Fibroblast of pulmonary artery (primary cell): Measurements from ENCODE around the gene GABRG3.

Experiments used
- DNase-seq: peaks from one replicate; pipeline ENCODE4 v3.0.0-alpha.2; 2010; ENCODE audit warnings: low read depth
- H3K4me3 ChIP-seq: replicated peaks from 2 replicates; pipeline ENCODE4 v1.5.1; 2011; ENCODE audit warnings: low read depth, mild to moderate bottlenecking, control low read depth, low read length, moderate library complexity
- TF ChIP-seq, protein P1 (sequence below): IDR thresholded peaks from 2 replicates; pipeline ENCODE4 v1.5.1; 2011; ENCODE audit warnings: mild to moderate bottlenecking, control low read depth, low read length, inconsistent platforms; ENCODE audit errors: missing control alignments

The GABRG3 gene

DNA sequence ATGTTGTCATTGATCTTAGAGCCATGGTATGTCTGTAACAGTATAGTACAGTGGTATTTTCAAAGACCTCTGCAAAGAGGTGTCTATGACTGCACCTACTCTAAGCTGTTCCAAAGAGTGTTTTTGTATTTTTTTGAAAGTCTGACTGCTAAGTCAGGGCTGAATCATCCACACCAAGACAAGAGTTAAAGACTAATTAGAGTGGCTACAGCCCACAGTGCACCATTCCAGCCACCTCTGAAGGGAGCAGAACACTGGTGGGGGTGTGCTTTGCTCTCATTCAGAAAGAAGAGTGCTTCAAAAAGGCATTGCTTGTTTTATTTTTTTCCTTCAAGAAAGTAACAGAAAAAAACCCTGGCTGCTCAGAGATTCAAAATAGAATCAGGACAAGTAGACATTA is 301.4 kb downstream of the GABRG3 start:
- TF ChIP-seq, protein P1, sequence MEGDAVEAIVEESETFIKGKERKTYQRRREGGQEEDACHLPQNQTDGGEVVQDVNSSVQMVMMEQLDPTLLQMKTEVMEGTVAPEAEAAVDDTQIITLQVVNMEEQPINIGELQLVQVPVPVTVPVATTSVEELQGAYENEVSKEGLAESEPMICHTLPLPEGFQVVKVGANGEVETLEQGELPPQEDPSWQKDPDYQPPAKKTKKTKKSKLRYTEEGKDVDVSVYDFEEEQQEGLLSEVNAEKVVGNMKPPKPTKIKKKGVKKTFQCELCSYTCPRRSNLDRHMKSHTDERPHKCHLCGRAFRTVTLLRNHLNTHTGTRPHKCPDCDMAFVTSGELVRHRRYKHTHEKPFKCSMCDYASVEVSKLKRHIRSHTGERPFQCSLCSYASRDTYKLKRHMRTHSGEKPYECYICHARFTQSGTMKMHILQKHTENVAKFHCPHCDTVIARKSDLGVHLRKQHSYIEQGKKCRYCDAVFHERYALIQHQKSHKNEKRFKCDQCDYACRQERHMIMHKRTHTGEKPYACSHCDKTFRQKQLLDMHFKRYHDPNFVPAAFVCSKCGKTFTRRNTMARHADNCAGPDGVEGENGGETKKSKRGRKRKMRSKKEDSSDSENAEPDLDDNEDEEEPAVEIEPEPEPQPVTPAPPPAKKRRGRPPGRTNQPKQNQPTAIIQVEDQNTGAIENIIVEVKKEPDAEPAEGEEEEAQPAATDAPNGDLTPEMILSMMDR, result no peak
- no peak for DNase-seq

DNA sequence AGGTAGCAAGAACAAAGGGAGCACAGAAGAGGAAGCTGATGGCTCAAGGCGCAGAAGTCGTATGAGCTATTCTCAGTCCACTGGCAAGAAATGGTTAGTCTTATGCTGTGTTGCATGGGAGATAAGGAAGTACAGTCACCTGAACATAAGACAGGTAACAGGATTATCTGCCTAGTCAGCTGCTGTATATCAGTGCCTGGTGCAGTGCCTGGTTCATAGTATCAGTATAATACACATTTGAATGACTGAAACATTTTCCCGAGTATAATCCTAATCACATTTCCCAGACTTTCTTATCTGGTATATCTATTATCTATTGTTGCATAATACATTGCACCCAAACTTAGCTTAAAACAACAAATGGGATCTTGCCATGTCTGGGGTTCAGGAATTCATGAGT is 302.5 kb downstream of the GABRG3 start:
- DNase-seq, result no peak
- TF ChIP-seq, protein P1, result no peak
- H3K4me3 ChIP-seq, result no peak overlapping the region

More for the DNA sequence above, 301.4 kb downstream of the GABRG3 start:
- no peak overlapping the region for H3K4me3 ChIP-seq

DNA sequence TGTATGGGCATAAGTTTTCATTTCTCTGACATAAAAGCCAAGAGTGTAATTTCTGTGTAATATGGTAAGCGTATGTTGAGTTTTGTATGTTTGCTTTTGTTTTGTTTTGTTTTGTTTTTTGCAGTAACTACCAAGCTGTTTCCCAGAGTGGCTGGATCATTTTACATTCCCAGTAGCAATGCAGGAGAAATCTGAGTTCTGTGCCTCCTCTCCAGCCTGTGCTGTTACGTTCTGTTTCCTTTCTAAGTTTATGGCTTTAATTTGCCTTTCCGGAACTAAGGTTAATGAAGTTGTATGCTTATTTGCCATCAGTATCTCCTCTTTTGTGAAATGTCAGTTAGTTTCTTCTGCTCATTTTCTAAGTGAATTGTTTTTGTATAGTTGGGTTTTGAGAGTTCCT is 307.8 kb downstream of the GABRG3 start:
- H3K4me3 ChIP-seq, result no peak overlapping the region
- TF ChIP-seq, protein P1, result no peak
- no peak for DNase-seq

DNA sequence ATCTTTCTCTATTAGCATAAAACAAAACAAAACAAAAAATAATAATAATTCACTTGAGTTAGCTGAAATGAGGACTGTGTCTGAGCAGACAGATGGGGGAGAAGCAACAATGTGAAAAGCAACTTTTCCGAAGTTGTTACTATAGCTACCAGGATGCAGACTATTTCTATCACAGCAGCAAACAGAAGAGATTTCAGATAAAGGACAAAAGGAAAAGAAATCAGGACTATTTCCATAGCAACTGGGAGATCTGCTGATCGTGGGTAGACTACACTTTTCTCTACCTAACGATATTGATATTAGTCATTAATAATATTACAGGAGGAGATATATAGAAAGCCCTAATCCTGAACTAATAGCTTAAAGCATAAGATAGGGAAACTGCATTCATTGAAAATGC is 321.7 kb downstream of the GABRG3 start:
- no peak overlapping the region for H3K4me3 ChIP-seq
- DNase-seq, result no peak
- TF ChIP-seq, protein P1, result no peak

DNA sequence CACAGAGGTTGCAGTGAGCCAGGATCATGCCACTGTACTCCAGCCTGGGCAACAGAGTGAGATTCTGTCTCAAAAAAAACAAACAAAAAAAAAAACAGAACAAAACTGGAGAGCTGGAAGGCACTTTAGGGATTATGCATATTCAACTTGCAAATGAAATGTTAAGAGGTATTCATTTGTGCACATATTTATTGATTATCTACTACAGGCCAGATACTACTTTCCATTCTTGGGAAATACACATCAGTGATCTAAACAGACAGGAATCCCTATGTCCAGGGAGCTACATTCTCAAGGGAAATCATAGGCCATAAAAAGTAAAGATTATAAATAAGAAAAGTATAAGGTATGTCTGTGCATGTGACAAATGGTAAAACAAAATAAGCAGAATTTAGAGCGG is 322.6 kb downstream of the GABRG3 start:
- no peak overlapping the region for H3K4me3 ChIP-seq
- no peak for DNase-seq
- TF ChIP-seq, protein P1, result no peak

DNA sequence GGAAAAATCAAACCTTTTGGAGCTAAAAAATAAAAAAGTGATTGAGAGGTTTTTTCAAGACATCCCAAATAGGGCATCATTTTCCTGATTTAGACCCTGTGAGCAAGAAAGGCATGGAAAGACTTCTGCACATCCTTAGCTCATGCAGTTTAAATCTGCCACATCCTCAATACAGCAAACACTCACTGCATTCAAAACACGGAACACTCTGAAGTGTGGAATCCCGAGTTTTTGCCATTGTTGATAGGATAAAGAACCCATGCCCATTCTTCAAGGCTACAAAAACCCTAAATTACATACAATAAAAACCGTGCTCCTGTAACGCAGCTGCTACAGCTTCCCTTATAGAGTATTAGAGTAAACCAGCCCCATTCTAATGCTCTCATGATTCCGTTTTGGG is 346.8 kb downstream of the GABRG3 start:
- no peak overlapping the region for H3K4me3 ChIP-seq
- TF ChIP-seq, protein P1, result no peak
- no peak for DNase-seq

DNA sequence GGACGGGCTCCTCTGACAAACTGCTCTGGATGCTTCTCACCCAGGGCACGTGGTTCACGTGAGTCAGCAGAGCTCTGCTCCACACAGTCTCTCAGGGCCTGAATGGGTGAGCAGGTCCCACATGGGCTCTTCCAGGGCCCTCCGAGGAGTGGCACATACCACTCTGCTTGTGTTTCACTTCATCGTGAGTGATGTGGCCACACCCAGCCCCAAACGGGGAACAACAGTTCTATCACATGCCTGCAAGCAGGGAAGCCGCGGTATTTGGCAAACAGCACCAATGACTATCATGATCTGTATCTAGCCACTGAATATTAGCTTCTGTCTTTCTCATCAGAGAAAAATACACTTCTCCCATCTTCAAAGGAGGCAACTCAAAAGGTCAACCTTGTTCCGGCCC is 352.8 kb downstream of the GABRG3 start:
- TF ChIP-seq, protein P1, result no peak
- H3K4me3 ChIP-seq, result no peak overlapping the region

More for the DNA sequence above, 352.8 kb downstream of the GABRG3 start:
- DNase-seq, result no peak
